ENCODE data around the gene RPL36. TPM values are rescaled to one million over a fixed set of nuclear protein-coding genes. Genes with fewer than 3 reads are reported as not detected.

Gene RPL36
- total RNA-seq, 1 donor from 2014 or later = 564 TPM

- Histone ChIP-seq H3K9me3 (no peaks in the 10 kb centered on the region), H3K4me3 (no peak overlapping the region), H3K4me1 (no peaks in the 10 kb centered on the region), H3K27me3 (no peaks in the 10 kb centered on the region), H3K27ac (no peak overlapping the region), H3K36me3 (peaks cover 87% of the 10 kb centered on the region)
- peak; percentile 6 for ATAC-seq
- intact Hi-C loops (cut with DNase I) = no loop called here
- DNase-seq = no peak
- TF ChIP-seq CTCF (IDR thresholded peaks at IDR 0.05) = no peak
Observed at GRCh38 chr19:5707576-5708575, 17.8 kb downstream of the RPL36 start.

- intact Hi-C loops (cut with DNase I) = no loop called here
Observed at GRCh38 chr19:5711025-5711424, 20.9 kb downstream of the RPL36 start.

GRCh38 chr19:5711713-5712161, 21.6 kb downstream of the RPL36 start:
- ATAC-seq = no peak
- Histone ChIP-seq H3K4me3 (no peak overlapping the region), H3K27ac (no peak overlapping the region), H3K9me3 (no peaks in the 10 kb centered on the region), H3K36me3 (peaks cover 65% of the 10 kb centered on the region), H3K27me3 (no peaks in the 10 kb centered on the region), H3K4me1 (no peaks in the 10 kb centered on the region)
- intact Hi-C loops (cut with DNase I) = no loop called here
- no peak for TF ChIP-seq CTCF (IDR thresholded peaks at IDR 0.05)
- no peak for DNase-seq

More at GRCh38 chr19:5711025-5711424, 20.9 kb downstream of the RPL36 start:
- H3K36me3 ChIP-seq = peaks cover 72% of the 10 kb centered on the region
- H3K4me1 ChIP-seq = no peaks in the 10 kb centered on the region
- DNase-seq = no peak
- H3K27ac ChIP-seq = no peak overlapping the region
- ATAC-seq = no peak
- no peak overlapping the region for H3K4me3 ChIP-seq
- no peaks in the 10 kb centered on the region for H3K27me3 ChIP-seq
- H3K9me3 ChIP-seq = no peaks in the 10 kb centered on the region
- no peak for TF ChIP-seq CTCF (IDR thresholded peaks at IDR 0.05)

- TF ChIP-seq CTCF (IDR thresholded peaks at IDR 0.05) = no peak
- DNase-seq (no peak), ATAC-seq (no peak)
- Histone ChIP-seq H3K9me3 (no peaks in the 10 kb centered on the region), H3K4me3 (no peak overlapping the region), H3K27ac (no peak overlapping the region), H3K4me1 (peaks cover 3% of the 10 kb centered on the region), H3K27me3 (no peaks in the 10 kb centered on the region), H3K36me3 (peaks cover 50% of the 10 kb centered on the region)
- intact Hi-C loops (cut with DNase I) = no loop called here
Observed at GRCh38 chr19:5713228-5713627, 23.1 kb downstream of the RPL36 start.

- Histone ChIP-seq H3K4me1 (peaks cover 13% of the 10 kb centered on the region), H3K27me3 (no peaks in the 10 kb centered on the region), H3K27ac (no peak overlapping the region), H3K36me3 (peaks cover 45% of the 10 kb centered on the region), H3K4me3 (no peak overlapping the region), H3K9me3 (no peaks in the 10 kb centered on the region)
- ATAC-seq (no peak), DNase-seq (no peak)
- intact Hi-C loops (cut with DNase I) = no loop called here
- TF ChIP-seq CTCF (IDR thresholded peaks at IDR 0.05) = no peak
Observed at GRCh38 chr19:5714816-5715215, 24.7 kb downstream of the RPL36 start.

Measured in upper lobe of right lung (tissue), 1 donor.